SHP77 (cell line): ENCODE measurements around the gene HIPK1.

Source experiments
- DNase-seq, 2 experiments: peaks; one replicate each; lab custom pipeline; 2025; lab: John Stamatoyannopoulos, UW

The HIPK1 gene

DNA sequence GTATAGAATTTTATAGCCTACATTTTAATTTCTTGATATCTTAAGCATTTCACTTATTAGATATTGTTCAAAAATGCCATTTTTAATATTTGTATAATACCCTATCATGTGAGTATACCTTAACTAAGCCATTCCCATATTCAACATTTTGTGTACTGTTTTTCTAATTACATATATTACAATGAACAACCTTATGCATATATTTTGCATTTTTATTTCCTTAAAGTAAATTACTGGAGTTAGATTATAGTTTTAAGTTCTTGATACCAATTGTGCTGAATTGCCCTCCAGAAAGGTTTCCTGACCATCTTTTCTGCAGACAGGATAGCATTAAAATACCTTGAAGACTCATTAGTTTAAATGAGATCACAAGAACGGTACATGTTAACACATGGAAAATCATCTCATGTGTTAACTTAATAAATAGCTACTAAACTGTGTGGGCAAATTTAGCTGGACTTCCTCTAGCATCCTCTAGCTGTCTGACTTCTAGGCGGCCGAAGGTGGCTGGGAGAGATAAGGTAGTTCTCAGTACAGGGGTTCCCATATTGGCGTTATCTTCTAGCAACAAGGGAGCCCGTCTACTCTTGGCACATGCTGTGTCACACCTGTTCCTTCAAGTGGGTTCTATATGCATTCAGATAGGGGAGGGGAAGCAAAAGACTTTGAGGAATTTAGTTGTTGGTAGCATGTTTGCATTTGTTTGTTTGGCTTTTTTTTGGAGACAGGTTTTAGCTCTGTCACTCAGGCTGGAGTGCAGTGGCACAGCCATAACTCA, 15.0 kb upstream of the HIPK1 start:
- no peak for DNase-seq

DNA sequence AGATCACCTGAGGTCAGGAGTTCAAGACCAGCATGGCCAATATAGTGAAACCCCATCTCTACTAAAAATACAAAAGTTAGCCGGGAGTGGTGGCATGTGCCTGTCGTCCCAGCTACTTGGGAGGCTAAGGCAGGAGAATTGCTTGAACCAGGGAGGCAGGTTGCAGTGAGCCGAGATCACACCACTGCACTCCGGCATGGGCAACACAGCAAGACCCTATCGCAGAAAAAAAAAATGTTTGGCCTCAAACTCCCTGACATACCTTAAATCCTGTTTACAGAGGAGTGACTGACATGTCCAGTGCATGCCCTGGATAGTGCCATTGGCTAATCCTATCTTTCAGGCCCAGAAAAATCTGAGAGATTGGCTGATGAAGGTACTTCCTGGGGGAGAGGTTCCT, 12.2 kb upstream of the HIPK1 start:
- no peak for DNase-seq

DNA sequence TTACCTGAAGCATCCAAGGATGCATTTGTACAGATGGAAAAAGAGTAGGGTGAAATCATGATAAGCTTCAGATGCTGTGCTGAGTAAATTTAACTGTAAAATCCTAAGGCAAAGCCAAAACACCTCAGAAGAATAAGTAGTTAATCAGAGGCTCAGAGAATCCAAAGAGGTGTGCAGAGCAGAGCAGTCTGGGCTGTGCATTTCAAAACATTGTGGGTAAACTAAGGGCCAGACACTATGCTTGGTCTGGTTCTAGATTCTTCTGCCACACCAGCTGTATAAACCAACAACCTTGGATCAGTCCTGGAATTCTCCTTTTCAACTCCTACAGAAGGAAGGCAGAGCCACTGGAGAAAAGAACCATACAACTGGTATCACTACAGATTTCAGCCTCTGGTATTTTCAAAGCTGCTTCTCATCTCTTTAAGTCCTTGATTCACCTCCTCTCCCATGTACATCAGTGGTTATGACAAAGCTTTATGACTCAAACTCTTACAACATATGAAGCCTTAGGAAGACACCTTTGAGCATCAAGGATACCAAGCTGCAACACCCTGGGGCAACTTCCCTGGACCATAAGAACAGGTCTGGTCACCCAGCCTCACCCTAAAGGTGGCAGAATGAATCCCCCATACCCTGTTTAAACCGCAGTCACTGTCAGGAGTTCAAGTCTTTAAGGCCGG, 11.6 kb upstream of the HIPK1 start:
- DNase-seq: no peak

DNA sequence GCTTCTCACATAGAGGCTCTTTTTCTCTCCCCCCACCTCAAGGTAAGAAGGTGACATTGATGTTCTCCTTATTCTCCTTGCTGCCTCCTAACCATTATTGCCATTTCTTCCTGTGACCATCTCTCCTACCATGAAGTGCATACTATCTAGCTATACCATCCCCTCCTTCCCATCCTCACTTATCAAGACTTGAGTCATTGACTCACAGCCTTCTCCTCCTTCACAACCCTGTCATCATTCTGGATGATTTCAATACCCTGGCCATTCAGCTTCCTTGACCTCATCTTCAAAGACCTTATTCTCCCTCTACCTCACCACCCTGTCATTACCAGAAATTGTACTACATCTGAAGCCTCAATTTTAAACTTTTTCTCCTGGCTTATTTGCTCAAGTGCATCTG, 10.9 kb upstream of the HIPK1 start:
- no peak for DNase-seq

DNA sequence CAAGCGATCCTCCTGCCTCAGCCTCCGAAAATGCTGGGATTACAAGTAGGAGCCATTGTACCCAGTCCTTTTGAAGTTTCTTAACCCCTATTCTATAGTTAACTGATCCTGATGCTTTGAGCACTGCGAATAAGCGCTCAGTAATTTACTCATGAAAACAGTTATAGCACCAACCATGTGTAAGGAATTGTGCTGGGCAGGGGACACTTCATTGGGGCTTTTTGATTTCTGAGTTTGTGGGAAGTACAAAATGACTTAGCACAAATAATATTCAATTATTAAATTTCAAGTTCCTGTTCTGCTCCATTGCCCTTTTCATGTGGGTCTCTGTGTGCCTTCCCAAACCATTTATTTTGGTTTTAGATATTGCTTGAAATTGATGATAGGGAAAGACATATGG, 6.2 kb upstream of the HIPK1 start:
- DNase-seq: no peak

DNA sequence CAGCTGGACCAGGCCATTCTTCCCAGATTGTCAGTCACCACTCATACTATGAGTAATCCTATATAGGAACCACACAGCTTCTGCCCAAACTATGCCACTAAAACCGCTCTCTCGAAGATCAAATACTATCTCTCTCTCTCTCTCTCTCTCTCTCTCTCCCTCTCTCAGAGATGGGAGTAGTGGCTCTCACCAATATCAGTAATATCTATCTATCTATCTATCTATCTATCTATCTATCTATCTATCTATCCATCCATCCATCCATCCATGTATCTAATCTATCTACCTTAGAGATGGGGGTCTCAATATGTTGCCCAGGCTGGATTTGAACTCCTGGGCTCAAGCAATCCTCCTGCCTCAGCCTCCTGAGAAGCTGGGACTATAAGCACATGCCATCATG, 4.7 kb upstream of the HIPK1 start:
- DNase-seq: no peak

DNA sequence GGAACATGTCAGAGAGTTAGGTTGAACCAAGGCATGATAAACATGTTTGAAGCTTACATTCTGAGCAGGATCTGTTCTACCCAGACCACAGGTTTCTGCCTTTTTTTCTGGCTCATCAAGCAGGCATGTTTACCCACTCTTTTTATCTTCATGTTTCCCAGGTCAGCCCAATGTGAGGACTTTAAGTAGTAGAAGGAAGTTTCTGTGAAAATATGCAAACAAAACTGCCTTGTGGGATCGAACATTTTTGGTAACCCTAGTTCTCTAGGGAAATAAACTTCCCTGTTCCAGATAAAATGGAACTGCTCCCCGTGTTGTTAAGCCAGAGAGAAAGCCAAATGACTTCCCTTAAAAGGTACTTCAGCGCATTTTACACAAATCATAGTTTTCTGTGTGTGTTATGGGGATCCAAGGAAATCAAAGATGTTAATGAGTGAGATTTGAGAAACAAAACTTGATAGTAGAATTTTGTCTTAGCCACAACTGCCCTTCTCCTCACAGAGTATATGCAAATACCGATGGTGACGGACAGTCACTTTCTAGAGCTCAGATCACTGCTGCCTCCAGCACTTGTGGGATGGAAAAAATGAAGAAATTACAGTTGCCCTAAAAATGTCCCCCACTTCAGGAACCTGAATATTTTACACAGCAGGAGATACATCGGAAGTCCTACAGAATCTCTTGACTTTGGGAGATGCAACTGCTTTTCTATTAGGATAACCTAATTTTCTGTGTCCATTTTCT, 765 bp upstream of the HIPK1 start:
- DNase-seq: no peak

DNA sequence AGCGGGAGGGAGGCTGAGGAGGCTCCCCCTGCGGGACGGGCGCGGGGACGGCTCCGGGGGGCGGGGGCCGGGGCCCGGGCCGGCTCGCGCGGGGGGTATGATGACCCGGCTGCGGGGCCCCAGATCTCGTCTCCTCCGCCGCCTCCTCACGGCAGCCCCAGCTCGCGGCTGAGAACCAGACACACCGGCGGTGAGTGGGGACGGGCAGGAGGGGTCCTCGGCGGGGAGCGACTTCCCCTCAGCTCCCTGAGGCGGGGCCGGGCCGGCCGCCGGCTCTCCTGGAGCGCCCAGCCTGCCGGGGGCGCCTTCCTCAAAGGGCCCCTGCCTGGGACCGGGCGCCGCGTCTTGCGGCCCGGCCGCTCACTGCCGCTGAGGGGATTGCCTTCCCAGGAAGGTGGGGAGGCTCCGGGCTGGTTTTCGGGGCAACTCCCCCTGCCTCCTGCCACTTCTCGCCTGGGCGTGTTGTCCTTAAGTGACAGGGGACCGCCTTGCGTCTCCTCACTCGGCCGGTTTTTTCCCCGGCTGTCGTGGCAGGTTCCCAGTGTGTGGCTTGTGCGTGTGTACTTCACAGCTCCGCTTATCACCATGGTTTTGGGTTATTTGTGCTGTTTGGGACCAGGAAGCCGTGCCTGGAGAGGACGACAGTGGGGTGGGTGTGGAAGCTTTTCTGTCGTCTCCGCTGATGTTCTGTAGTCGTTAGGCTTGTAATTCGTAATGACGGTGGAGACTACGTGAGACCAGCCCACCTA, 800 bp downstream of the HIPK1 start:
- no peak for DNase-seq

DNA sequence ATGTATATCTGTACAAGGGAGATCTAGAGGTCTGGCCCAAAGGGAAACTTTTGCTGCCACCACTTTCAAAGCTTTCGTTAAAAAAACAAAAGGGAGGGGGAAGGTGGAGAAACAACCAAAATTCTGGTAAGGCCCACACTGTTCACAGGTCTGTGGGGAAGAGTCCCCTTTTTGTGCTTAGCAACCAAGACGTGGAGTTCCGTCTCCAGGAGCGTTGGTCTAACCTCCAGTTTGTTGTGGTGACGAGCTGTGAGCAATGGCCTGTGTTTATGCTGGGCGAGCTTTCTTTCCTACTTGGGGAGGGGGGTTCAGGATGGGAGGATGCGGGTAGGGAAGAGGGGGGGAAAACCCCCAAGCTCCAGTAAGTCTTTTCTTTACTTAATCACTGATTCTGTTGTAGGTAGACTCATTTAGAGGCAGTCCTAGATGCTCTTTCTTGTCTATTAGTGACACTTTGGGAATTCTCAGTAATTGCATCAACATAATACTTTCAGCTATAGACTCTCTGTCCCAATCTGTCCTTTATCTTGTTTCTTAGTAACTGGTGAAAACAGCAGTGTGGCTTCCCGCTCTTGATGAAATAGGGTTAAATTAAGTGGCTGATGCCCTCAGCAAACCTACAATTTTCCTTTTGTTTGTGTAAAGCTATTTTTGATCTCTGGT, 1.5 kb downstream of the HIPK1 start:
- DNase-seq: no peak

DNA sequence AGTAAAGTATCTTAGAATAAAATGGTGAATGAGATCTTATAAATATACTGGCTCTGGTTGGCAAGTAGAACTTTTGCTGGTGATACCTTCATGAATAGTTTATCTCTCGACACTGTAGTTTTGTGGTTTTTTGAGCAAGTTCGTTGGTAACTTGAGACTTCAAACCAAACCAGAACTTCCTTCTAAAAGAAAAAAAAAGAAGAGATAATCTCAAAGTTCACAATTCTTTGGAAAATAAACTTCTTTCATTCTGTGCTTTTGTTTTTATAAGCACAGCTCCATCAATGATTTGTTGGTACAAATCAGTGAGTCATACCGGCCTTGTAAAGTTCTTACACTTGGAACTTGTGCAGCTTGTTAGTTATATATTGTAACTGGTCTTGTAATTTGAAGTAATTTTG, 2.3 kb downstream of the HIPK1 start:
- no peak for DNase-seq

DNA sequence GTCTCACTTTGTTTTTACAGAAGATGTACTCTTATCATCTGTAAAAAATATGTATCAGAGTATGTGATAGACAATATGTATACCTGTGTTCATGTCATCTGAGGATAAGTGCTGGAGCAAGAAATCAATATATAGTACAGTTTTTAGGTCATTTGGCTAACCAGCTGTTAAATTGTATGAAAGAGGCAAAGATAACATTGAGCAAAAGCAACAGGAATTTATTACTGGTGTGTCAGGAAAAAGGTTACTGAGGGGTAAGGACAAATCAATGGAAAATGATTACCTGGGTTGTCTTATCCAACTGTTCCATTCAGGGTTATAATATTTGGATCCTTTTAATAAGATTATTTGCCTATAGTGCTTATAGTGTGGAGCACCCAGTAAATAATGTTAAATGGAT, 4.9 kb downstream of the HIPK1 start:
- no peak for DNase-seq

DNA sequence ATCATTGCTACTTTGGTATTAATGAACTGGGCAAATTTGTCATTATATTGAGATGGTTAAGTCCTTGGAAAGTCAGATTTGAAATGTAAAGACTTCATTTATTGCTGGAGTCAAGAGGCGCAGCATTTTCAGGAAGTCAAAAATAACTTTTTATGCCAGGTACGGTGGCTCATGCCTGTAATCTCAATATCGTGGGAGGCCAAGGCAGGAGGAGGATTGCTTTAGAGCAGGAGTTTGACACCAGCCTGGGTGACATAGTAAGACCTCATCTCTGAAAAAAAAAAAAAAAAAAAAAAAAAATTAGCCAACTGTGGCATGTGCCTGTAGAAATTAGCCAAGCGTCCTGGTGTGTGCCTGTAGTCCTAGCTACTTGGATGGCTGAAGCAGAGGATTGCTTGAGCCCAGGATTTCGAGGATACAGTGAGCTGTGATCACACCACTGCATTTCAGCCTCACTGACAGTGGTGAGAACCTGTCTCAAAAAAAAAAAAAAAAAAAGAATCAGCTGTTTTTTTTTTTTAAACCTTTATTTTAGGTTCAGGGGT, 5.5 kb downstream of the HIPK1 start:
- no peak for DNase-seq

DNA sequence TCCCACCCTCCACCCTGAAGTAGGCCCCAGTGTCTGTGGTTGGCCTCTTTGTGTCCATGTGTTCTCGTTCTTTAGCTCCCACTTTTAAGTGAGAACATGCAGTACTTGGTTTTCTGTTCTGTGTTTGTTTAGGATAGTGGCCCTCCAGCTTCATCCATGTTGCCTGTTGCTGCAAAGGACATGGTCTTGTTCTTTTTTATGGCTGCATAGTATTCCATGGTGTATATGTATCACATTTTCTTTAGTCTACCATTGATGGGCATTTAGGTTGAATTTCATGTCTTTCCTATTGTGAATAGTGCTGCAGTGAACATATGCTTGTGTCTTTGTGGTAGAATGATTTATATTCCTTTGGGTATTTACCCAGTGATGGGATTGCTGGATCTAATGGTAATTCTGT, 6.1 kb downstream of the HIPK1 start:
- DNase-seq: no peak

DNA sequence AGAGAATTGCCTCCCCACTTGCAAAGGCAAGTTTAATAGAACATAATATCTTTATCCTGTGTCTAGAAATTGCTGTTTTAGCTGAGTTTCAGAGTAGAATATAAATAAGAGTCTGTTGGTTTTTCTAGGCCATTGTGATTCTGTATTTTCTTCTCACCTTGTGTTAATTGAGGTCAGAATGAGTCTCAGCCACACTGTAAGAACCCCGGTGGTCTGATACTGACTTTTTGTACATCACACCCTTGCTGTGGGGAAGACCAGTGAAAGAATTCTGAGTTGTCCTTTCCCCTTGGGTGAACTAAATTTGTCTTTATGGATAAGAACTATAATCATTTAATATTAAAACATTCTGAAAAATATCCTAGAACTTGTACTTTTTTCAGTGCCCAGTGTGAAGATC, 6.8 kb downstream of the HIPK1 start:
- no peak for DNase-seq

DNA sequence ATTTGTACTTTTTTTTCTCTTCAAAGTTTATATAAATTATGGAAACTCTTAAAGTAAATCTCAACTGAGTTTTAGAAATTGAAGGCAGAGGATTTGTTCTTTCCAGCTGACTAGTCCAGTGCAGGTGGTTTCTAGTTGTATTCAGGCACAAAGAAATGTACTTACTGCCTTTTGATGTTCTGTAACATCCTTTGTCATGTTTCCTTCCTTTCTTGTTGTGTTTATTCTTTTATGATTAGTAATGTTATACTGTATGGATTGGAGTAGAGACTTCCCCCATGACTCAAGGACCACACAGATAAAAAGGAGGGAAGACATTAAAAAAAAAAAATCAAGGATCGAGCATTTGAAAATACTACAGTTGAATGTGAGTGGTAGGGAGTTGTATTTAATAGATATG, 8.0 kb downstream of the HIPK1 start:
- no peak for DNase-seq

DNA sequence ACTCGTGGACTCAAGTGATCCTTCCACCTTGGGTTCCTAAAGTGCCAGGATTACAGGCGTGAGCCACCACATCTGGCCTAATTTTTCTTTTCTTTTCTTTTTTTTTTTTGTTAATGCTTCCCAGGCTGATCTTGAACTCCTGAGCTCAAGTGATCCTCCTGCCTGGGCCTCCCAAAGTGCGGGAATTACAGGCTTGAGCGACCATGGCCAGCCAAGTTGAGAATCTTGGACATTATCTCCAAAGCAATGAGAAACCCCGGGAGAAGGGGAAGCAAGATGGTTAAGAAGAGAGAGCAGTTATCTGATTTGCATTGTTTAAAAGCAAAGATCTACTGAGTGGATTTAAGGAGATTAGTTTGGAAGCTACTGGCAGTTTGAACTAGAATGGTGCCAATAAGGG, 9.1 kb downstream of the HIPK1 start:
- DNase-seq: no peak

DNA sequence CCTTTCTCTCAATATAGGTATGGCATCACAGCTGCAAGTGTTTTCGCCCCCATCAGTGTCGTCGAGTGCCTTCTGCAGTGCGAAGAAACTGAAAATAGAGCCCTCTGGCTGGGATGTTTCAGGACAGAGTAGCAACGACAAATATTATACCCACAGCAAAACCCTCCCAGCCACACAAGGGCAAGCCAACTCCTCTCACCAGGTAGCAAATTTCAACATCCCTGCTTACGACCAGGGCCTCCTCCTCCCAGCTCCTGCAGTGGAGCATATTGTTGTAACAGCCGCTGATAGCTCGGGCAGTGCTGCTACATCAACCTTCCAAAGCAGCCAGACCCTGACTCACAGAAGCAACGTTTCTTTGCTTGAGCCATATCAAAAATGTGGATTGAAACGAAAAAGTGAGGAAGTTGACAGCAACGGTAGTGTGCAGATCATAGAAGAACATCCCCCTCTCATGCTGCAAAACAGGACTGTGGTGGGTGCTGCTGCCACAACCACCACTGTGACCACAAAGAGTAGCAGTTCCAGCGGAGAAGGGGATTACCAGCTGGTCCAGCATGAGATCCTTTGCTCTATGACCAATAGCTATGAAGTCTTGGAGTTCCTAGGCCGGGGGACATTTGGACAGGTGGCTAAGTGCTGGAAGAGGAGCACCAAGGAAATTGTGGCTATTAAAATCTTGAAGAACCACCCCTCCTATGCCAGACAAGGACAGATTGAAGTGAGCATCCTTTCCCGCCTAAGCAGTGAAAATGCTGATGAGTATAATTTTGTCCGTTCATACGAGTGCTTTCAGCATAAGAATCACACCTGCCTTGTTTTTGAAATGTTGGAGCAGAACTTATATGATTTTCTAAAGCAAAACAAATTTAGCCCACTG, 11.5 kb downstream of the HIPK1 start:
- no peak for DNase-seq

DNA sequence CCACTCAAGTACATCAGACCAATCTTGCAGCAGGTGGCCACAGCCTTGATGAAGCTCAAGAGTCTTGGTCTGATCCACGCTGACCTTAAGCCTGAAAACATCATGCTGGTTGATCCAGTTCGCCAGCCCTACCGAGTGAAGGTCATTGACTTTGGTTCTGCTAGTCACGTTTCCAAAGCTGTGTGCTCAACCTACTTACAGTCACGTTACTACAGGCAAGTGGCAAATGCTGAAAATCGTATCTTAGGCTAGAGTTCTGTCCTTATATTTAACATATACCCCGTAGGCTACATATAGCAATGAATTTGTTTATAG, 12.1 kb downstream of the HIPK1 start:
- DNase-seq: no peak

DNA sequence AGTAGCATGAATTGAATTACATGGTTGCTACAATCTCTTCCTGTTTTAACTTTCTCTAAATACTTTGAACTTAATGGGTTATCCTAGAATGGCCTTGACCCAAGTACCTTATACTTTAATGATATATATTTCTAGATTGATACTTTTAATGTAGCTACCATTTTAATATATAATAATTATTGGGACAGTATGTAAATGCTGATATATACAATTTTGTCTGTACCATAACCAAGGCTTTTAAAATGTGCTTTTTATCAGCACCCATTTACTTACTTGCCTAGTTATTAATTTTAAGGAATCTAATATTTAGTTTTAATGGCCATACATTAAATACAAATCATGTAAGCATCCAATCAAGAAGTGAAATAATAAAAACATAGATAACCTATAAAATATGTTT, 13.4 kb downstream of the HIPK1 start:
- no peak for DNase-seq

DNA sequence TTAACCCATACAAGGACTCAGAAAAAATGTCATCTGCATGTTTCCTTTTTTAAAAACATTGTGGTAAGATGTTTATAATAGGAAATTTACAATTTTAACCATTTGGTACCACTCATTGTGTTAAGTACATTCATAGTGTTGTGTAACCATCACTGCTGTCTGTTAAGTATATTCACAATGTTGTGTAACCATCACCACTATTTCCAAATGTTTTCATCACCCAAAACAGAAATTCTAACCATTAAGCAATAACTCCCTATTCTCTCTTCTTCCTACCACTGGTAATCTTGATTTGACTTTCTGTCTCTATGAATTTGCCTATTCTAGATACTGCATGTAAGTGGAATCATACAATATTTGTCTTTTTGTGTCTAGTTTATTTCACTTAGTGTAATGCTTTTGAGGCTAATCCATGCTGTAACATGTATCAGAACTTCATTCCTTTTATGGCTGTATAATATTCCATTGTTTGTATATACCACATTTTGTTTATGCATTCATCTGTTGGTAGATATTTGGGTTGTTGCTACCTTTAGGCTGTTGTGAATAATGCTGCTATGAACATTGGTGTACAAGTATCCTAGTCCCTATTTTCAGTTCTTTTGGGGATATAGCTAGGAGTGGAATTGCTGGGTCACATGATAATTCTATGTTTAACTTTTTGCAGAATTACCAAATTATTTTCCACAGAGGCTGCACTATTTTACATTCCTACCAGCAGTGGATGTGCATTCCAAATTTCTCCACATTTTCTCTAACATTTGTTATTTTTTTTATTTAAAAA, 14.1 kb downstream of the HIPK1 start:
- no peak for DNase-seq
